OCI-LY7 (cell line): Measurements from ENCODE around the gene PIGQ. TPM values are rescaled to one million over a fixed set of nuclear protein-coding genes. Genes with fewer than 3 reads are reported as not detected.

Experiments
- BruUV-seq: library from RNA; stranded (reverse); fragments of 400-500 nt; replicated peaks from 2 replicates; lab custom pipeline; 2021; lab: Mats Ljungman, UMichigan
- CTCF ChIA-PET: fragments of 300-600 bp; sonication (Branson Sonifier 250); formaldehyde crosslinking; loops from one replicate; lab custom pipeline; 2022; ENCODE audit warnings: antibody characterized with exemption; ENCODE audit not compliant: unreplicated experiment; lab: Charles Lee
- POLR2A ChIA-PET: fragments of 300-600 bp; sonication (Branson Sonifier 250); formaldehyde crosslinking; loops from one replicate; lab custom pipeline; 2022; ENCODE audit warnings: antibody characterized with exemption; lab: Charles Lee
- DNase-seq: peaks from one replicate; pipeline ENCODE4 v3.0.0-alpha.2; 2015; ENCODE audit warnings: low spot score
- H2AFZ ChIP-seq: fragments of 200-600 bp; sonication (generic), shearing (Covaris generic); 2 replicates; pipeline ENCODE4 v1.6.1; 2014; ENCODE audit warnings: mild to moderate bottlenecking, antibody characterized with exemption, low read length, moderate library complexity
- H3K27ac ChIP-seq: fragments of 200-600 bp; sonication (generic); 2 replicates; pipeline ENCODE4 v1.5.1; 2014; ENCODE audit warnings: mixed run types, low read depth, mild to moderate bottlenecking, moderate library complexity, low read length, inconsistent platforms; ENCODE audit not compliant: poor library complexity, severe bottlenecking
- H3K36me3 ChIP-seq: fragments of 200-600 bp; sonication (generic); 2 replicates; pipeline ENCODE4 v1.6.1; 2014; ENCODE audit warnings: mild to moderate bottlenecking, antibody characterized with exemption, low read length, moderate library complexity, mixed read lengths; ENCODE audit not compliant: insufficient read depth
- H3K4me1 ChIP-seq: fragments of 200-600 bp; sonication (generic); 2 replicates; pipeline ENCODE4 v1.5.1; 2014; ENCODE audit warnings: mild to moderate bottlenecking, low read length; ENCODE audit not compliant: insufficient read depth, poor library complexity, severe bottlenecking
- H3K4me2 ChIP-seq: fragments of 200-600 bp; sonication (generic); 2 replicates; pipeline ENCODE4 v1.6.1; 2014; ENCODE audit warnings: mild to moderate bottlenecking, low read length
- H3K4me3 ChIP-seq: fragments of 200-600 bp; sonication (generic); 2 replicates; pipeline ENCODE4 v1.5.1; 2014; ENCODE audit warnings: mild to moderate bottlenecking, low read depth, low read length; ENCODE audit not compliant: poor library complexity, severe bottlenecking
- H3K79me2 ChIP-seq: fragments of 200-600 bp; sonication (generic); 2 replicates; pipeline ENCODE4 v1.6.1; 2016; ENCODE audit warnings: low read depth, mild to moderate bottlenecking, low read length, moderate library complexity, mixed read lengths; ENCODE audit not compliant: insufficient read depth
- H3K9me2 ChIP-seq: fragments of 200-600 bp; sonication (generic); 2 replicates; pipeline ENCODE4 v1.6.1; 2016; ENCODE audit warnings: mild to moderate bottlenecking, low read length, mixed read lengths; ENCODE audit not compliant: insufficient read depth
- H3K9me3 ChIP-seq: fragments of 200-600 bp; sonication (generic); 2 replicates; pipeline ENCODE4 v1.6.1; 2014; ENCODE audit warnings: mild to moderate bottlenecking, mixed run types, low read length, mixed read lengths
- H4K20me1 ChIP-seq: fragments of 200-600 bp; sonication (generic); 2 replicates; pipeline ENCODE4 v1.6.1; 2014; ENCODE audit warnings: mild to moderate bottlenecking, antibody characterized with exemption, low read length, moderate library complexity, mixed read lengths; ENCODE audit not compliant: insufficient read depth
- CTCF ChIP-seq: fragments of 200-600 bp; sonication (generic); conservative IDR thresholded peaks from 2 replicates; pipeline ENCODE4 v1.5.1; 2014; ENCODE audit warnings: mild to moderate bottlenecking, antibody characterized with exemption, low read length, moderate library complexity, mixed read lengths
- EZH2phosphoT487 ChIP-seq: fragments of 200-600 bp; sonication (generic); IDR thresholded peaks from 2 replicates; pipeline ENCODE4 v1.6.1; 2018; ENCODE audit warnings: low read depth, borderline replicate concordance, mild to moderate bottlenecking, mixed run types, antibody characterized with exemption, low read length, moderate library complexity, mixed read lengths
- intact Hi-C: fragments of 100-400 bp; cut with micrococcal nuclease; formaldehyde crosslinking; loops from one replicate; pipeline ENCODE4 v1.10.0; 2022; ENCODE audit not compliant: unreplicated experiment
- total RNA-seq, 2 experiments: library from RNA; depleted of rRNA in 1 of 2; stranded (reverse); fragments of >200 nt in 1 of 2; shearing (Covaris generic) in 1 of 2; gene quantifications; 2 replicates each; pipeline ENCODE4 v1.2.3, GENCODE V29; 2014 to 2022

PIGQ gene
- total RNA-seq, 2 experiments from 2014 or later: 39.0 to 54.2 TPM

- CTCF ChIA-PET: no interaction called here
- Histone ChIP-seq H3K36me3 (no peaks in the 10 kb centered on the region), H3K4me3 (no peak overlapping the region), H4K20me1 (no peaks in the 10 kb centered on the region), H3K27ac (no peak overlapping the region), H3K79me2 (no peaks in the 10 kb centered on the region), H3K9me3 (no peaks in the 10 kb centered on the region), H3K4me2 (no peak overlapping the region), H3K9me2 (no peaks in the 10 kb centered on the region), H2AFZ (no peak overlapping the region), H3K4me1 (no peaks in the 10 kb centered on the region)
- TF ChIP-seq EZH2phosphoT487 (no peak), CTCF (no peak)
- intact Hi-C loops: no loop called here
- no peak for DNase-seq
- POLR2A ChIA-PET: no interaction called here
- no TSS peak for BruUV-seq
These were observed 57.9 kb downstream of the PIGQ start for GRCh38 chr16:627454-628239.

- CTCF ChIA-PET: no interaction called here
- no peaks in the 10 kb centered on the region for H3K36me3 ChIP-seq
- no peak overlapping the region for H3K4me2 ChIP-seq
- no peak for DNase-seq
- no peak overlapping the region for H3K4me3 ChIP-seq
- H2AFZ ChIP-seq: no peak overlapping the region
- POLR2A ChIA-PET: no interaction called here
- no peaks in the 10 kb centered on the region for H4K20me1 ChIP-seq
- H3K9me2 ChIP-seq: no peaks in the 10 kb centered on the region
- no TSS peak for BruUV-seq
- intact Hi-C loops: no loop called here
- no peak overlapping the region for H3K27ac ChIP-seq
- H3K4me1 ChIP-seq: no peaks in the 10 kb centered on the region
- no peak for TF ChIP-seq EZH2phosphoT487
- no peak for TF ChIP-seq CTCF
- H3K79me2 ChIP-seq: no peaks in the 10 kb centered on the region
- no peaks in the 10 kb centered on the region for H3K9me3 ChIP-seq
These were observed 58.7 kb downstream of the PIGQ start for GRCh38 chr16:628321-629061.
